H1 (cell line): ENCODE data around the gene SH3RF2.

Experiments
- EZH2 ChIP-seq: fragments of 200-600 bp; sonication (generic); IDR thresholded peaks from 2 replicates; pipeline ENCODE4 v1.7.1; 2012; ENCODE audit warnings: low read depth, mild to moderate bottlenecking, moderate library complexity, low read length, inconsistent platforms; ENCODE audit not compliant: severe bottlenecking
- POLR2AphosphoS5 ChIP-seq: IDR thresholded peaks from 2 replicates; pipeline ENCODE4 v1.6.1; 2011; ENCODE audit warnings: low read depth, low read length
- USF2 ChIP-seq: IDR thresholded peaks from 2 replicates; pipeline ENCODE4 v1.6.1; 2011; ENCODE audit warnings: low read length, improper control_type of control experiment
- YY1 ChIP-seq: IDR thresholded peaks from 2 replicates; pipeline ENCODE4 v1.6.1; 2011; ENCODE audit warnings: low read depth, mild to moderate bottlenecking, low read length

GRCh38 chr5:146082798-146083197 is 146.4 kb downstream of the SH3RF2 start:
- TF ChIP-seq YY1 (no peak), USF2 (no peak), POLR2AphosphoS5 (no peak), EZH2 (no peak)
